Measurements from ENCODE around the gene PDE4D.
"Not testable (repeated sequence)": the region's sequence is repeated elsewhere in the genome, so short reads cannot be mapped to it uniquely, and the experiment has no call there.

Gene PDE4D

GRCh38 chr5:59693492-59694309 lies 199.8 kb downstream of the PDE4D start:
- DNase-seq, result no peak

- peak; percentile 0 for DNase-seq
These were observed 207.7 kb downstream of the PDE4D start for GRCh38 chr5:59685793-59686192.

GRCh38 chr5:59685191-59685530 lies 208.4 kb downstream of the PDE4D start:
- DNase-seq, result no peak

GRCh38 chr5:59684388-59685190 lies 208.9 kb downstream of the PDE4D start:
- no peak for DNase-seq

- DNase-seq, result no peak
These were observed 210.2 kb downstream of the PDE4D start for GRCh38 chr5:59683311-59683710.

GRCh38 chr5:59682542-59682941 lies 211.0 kb downstream of the PDE4D start:
- DNase-seq, result no peak

GRCh38 chr5:59678943-59679342 lies 214.6 kb downstream of the PDE4D start:
- DNase-seq, result no peak

- DNase-seq, result no peak
These were observed 218.8 kb downstream of the PDE4D start for GRCh38 chr5:59674763-59675162.

GRCh38 chr5:59673438-59674058 lies 220.0 kb downstream of the PDE4D start:
- DNase-seq, result peak; percentile 5

GRCh38 chr5:59666440-59667068 lies 227.0 kb downstream of the PDE4D start:
- no peak for DNase-seq

GRCh38 chr5:59665832-59666203 lies 227.7 kb downstream of the PDE4D start:
- DNase-seq, result not testable (repeated sequence)

- DNase-seq, result no peak
These were observed 228.3 kb downstream of the PDE4D start for GRCh38 chr5:59665086-59665831.

GRCh38 chr5:59661954-59662615 lies 231.4 kb downstream of the PDE4D start:
- DNase-seq, result no peak

- DNase-seq, result no peak
These were observed 232.2 kb downstream of the PDE4D start for GRCh38 chr5:59661311-59661710.

GRCh38 chr5:59660737-59661136 lies 232.8 kb downstream of the PDE4D start:
- DNase-seq, result no peak

GRCh38 chr5:59656351-59657254 lies 236.9 kb downstream of the PDE4D start:
- no peak for DNase-seq

- no peak for DNase-seq
These were observed 237.7 kb downstream of the PDE4D start for GRCh38 chr5:59655693-59656309.

- no peak for DNase-seq
These were observed 238.8 kb downstream of the PDE4D start for GRCh38 chr5:59654691-59655090.

GRCh38 chr5:59652449-59652848 lies 241.1 kb downstream of the PDE4D start:
- no peak for DNase-seq

Data from NCI-H2171 treated with DMSO at 0.1 percent for 48 hours (cell line).